Kasumi-1 (cell line): ENCODE measurements around the gene YDJC.
"Not testable (repeated sequence)": the region's sequence is repeated elsewhere in the genome, so short reads cannot be mapped to it uniquely, and the experiment has no call there.

Experiments
- DNase-seq, 2 experiments: peaks; one replicate each; lab custom pipeline; 2025; lab: John Stamatoyannopoulos, UW

The YDJC gene

DNA sequence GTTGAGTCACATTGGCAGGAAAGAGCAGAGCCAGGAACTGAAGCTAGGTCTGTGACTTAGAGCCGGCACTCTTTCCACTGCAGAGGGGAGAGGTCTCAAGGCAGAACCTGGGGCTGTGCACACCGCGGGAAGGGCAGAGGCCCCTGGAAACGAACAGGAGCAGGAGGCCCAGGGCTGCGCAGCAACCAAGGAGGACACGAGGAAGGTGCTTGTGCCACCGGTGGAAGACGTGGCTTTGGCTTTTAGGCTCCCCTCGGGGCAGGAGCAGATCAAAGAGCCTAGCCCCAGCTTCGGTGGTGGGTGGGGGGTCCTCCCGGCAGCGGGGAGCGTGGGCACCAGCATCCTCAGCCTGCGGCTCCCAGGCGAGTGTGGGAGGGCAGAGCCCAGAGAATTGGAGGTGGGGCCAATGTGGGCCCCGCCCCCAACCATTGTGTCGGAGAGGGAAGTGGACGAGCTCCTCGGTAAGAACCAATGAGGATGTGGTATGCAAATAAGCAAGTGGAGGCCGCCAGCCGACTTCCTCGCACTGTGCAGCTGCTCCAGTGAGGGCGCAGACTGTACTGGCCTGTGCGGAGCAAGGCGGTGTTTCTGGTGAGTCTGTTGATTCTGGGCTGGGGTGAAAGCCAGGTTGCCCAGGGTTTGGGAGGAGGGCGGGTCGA lies 2.5 kb upstream of the YDJC start, which contains the start of gene CCDC116:
CCDC116 (plus strand) TSS at position 524 of the 659 bp plus-strand sequence. CDS start 422 bp downstream, outside the sequence.
- DNase-seq = peak; percentile 87 to 90

DNA sequence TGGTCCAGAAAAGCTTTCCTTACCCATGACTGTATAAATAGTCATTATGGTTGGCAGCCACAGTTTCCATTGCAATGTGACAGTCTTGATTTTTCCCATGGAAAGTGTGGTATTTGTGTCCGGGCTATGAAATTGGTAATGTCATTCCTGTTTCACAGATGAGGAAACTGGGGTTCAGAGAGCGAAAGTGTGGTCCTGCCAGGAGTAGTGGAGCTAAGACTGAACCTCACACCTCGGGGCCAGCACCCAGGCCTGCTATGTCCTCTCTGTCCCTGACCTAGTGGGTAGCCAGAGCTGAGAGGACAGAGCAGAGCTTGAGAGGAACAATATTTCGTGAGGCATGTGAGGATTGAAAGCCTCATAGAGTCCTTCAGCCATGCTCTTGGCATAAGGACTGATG lies 1.2 kb upstream of the YDJC start:
- DNase-seq = no peak

DNA sequence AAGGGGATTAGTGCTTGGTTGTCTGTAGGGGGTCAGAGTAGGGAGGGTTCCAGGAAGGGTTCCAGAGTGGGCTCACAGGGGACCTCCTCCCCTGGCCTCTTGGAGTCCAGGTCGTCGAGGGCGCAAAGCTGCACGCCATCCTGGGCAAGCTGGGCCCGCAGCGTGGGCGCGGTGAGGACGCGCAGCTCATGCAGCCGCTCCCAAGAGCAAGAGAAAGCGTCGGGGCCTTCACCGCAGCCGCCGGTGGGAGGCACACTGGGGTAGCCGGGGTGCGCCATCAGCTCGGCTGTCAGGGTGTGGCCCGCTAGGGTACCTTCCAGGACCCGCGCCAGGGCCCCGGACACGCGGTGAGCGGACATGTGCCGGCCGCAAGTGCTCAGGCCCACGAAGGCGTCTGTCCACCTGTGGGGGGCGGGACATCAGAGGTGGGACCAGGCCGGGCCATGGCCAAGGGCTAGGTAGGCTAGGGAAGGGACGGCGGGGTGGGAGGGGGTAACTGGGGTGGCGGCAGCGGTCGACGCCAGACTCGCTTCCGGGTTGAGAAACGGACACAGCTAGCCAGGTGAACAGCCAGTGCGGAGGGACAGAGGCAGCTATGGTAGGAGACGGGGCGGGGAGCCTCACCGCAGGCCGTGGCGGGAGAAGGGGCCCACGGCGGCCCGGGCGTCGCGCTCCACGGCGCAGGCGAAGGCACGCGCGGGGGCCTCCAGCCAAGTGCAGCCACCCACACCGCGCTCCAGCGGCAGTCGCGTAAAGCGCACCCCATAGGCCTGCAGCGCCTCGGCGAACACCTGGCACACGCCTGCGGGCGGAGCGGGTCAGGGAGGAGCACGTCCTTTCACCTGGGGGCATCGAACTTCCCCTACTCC lies 1.2 kb downstream of the YDJC start:
- DNase-seq = no peak

DNA sequence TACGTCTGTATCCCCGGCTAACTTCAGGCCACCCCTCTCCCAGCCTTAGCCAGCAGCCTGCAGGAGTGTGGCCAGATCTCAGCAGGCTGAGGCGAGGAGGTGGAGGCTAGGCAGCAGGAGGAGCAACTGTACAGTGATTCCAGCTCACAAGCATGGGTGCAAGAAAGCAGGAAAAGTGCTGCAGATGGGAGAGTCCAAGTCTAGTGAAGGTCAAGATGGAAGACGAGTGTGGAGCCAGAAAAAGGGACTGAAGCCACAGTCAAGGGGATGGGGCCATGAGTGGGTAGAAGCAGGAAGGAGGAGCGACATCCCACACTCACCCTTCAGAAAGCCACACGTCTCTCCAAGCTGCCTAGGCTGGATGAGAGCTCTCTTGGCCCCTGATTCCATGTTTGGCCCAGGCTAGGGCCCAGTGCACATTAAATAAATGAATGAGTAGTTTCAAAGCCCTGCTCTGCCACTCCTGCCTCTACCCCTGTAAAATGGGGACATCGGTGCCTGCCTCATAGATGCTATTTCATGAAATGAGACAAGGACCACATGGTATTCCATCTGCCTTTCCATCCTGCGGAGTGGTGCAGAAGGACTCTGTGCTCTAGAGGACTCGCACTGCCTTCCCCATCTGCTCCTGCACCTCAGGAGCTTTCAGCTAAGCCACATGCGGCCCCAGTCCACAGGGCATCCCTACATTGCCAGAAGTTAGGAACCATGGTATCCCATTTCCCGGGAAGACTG lies 2.9 kb downstream of the YDJC start:
- DNase-seq = no peak

DNA sequence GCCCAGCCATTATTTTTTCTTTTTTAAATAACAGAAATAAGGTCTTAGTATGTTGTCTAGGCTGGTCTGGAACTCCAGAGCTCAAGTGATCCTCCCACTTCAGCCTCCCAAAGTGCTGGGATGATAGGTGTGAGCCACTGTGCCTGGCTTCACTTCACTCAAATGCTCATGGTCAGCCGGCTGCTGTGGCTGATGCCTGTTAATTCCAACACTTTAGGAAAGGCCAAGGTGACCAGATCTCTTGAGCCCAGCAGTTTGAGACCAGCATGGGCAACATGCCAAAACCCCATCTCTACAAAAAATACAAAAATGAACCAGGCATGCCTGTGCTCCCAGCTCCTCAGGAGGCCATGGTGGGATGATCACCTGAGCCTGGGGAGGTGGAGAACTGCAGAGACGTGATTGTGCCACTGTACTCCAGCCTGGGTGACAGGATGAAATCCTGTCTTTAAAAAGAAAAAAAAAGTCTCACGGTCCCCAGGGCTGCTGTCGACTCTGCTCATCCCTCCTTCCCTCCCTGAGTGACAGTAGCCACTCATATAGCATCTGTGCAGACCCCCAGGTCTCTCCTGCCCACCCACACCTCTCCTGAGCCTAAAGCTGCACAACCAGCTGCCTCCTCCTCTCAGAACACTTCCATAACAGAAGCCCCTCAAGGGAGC lies 3.6 kb downstream of the YDJC start:
- DNase-seq = peak in 1 of 2 experiments; percentile 9

DNA sequence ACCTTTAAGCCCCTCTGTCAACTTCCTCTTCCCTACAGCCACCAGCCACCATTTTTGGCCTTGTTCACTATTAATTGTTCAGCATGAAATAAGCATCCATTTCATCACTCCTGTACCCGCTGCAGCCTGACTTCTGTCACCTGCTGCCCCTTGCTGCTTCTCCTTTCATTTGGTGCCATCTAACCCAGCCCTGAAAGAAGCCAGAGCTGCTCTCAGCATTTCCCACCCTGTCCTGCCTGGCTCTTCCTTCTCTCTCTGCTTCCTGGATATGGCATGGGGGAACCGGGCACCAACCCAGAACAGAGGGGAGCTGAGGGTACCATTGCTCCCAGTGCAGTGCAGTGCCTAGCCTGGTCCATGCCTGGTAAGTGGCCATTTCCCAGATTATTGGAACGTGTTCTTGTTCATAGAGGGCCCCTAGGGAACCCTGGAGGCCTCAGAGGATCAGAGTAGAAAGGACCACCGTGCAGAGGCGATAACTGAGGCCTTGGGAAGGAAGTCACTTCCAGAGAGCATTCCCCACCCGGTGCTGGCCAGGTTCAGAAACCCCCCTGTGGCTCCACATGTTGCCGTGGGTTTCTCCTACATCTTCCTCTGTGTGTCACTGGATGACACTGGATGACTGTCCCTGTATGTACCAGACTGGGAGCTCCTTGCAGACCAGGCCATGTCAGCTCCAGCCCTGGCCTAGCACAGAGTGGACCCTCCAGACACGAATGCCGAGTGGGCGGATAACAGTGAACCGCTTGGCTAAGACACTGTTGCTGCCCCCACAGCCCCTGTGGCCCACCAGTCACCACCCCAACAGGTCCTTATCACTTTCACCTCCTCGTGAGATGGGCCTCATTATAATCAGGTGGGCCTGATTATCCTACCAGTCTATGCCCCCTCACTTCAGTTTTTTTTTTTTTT lies 4.7 kb downstream of the YDJC start:
- peak in 1 of 2 experiments; percentile 34 for DNase-seq

DNA sequence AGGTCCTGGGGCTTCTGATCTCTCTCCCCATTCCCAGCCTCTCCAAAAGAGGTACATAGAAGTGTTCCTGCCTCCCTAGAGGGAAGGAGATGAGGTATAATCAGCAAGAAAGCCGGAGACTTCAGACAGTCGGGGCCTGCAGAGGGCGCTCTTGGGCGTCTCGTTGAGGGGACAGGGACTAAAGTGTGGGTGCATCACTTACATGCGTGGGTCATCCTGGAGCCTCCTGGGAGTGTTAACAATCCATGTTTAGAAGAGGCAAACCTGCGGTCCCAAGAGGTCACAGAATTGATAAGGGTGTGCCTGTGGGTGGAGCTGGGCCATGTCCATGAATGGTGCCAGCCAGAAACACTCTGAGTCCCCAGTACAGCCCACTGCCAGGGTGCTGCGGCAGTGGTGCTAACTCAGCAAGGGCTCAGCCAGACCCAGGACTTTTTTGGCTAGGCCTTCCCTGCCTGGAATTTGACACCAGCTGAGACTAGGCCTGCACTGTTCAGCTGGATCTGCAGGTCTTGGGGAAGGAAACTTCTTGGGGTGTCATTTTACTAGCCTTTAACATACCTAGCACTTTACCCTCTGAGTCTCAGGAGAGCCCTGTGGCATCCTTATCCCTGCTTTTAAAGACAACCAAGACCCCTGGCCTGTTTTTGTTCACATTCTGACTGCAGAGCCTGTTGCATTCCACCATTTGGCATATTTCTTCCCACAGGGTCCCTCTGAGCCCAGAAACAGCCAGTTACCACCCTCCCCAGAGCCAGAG lies 5.5 kb downstream of the YDJC start:
- peak; percentile 36 to 47 for DNase-seq

DNA sequence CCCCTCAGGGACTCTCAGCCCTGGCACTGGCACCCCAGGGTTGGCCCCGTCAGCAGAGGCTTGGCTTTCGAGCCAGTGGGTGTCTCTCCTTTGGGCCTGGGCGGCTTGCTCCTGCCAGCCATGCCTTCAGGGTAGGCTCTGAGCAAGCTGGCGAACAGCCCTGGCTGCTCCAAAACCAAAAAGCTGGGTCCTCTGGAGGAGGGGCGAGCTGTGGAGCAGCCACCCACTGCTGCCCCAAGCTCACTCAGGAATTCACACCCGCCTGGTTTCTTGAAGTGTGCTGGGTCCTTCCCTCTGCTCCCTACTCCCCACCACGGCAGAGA lies 6.2 kb downstream of the YDJC start:
- no peak for DNase-seq

DNA sequence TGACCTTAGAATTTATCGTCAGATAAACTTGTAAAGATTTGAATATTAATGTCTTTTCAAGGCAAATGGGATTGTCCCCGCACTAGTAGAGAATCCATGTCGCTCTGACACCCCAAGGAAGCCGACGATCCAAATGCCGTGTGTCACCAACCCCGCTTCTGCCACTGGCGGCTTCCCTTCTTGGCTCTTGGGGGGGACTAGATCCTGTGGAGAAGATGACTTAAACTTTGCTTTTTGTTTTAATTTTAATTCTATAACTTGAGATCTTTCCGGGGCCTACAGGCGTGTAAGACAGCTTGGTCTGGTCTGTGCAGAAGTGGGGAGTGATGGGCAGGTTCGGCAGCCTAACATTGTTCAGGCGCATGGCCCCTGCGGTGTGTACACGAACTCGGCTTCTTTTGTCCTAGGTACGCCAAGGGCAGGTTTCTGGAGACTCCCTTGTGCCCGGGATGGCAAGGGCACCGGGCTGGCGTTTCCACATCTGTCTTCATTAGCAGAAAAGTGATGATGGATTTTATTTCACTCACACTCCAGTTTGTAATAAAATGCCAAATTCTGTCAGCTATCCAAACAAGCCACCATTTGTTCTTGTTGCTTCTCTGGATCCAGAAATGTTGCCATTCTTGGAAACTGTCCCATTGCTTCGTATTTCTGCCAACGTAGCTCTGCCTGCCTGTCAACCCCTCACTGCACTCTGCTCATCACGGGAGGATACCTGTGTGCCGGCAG lies 6.7 kb downstream of the YDJC start:
- no peak for DNase-seq

DNA sequence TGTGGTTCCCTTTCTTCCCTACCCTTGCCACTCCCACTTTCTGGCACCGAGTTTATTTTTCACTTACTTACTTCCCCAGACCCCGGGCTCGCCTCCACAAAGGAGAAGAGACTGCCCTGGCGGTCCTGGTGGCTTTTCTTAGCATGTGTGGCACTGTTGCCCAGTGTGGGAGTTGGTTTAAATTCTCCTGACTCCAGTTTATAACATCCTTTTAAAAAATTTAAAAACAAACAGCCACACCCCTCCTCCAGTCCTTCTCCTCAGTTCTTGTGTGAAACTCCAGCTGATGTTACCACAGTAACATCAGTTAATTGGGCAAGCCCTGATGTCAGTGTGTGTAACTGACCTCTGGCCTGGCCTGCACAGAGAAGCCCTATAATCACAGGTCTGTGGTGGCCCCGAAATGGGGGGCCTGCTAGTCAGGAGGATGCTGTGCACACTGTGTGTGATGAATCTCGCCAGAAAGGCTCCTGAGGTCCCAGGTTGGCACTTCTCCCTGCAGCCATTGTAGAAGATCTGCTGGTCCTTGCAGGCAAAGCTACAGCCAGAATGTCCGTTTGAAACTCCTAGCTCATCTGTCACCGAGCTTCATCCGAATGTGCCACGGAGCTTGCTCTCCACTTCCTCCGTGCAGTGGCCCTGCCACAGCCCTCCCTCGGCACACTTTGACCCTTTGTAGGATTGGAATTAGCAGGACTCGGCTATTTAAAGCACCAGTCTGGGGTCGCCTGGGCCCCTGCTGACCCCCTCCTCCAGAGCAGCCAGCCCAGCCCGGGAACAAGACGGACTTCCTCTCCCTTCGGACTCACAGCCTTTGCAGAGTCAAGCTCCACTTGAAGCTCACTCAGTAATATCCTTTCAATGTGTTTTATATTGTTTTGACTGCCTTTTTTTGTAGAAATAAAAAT lies 7.6 kb downstream of the YDJC start:
- peak; percentile 51 to 74 for DNase-seq

DNA sequence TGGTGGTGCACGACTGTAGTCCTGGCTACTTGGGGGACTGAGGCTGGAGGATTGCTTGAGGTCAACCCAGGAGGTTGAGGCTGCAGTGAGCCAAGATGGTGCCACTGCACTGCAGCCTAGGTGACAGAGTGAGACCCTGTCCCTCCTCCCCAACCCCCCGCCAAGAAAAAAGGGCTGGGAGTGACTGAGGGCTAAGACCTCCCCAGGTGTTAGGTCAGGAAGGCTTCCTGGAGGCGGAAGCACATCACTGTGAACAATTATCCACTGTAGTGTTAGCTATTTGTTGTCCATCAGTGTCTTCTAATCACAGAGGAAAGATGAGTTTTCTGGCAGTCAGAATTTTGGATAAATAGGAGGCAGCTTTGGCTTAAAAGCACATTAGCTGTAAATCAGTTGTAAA lies 8.8 kb downstream of the YDJC start:
- DNase-seq = no peak

DNA sequence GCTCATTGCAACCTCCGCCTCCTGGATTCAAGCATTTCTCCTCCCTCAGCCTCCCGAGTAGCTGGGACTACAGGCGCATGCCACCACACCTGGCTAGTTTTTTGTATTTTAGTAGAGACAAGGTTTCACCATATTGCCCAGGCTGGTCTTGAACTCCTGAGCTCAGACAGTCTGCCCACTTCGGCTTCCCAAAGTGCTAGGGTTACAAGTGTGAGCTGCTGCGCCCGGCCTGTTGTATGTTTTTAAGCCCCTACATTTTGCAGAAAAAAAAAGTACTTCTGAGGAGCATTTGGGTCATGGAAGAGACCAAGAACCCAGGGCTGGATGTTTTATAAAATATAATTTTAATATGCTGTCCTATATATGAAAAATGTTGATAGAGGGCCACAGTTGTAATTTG lies 12.5 kb downstream of the YDJC start:
- DNase-seq = not testable (repeated sequence)

DNA sequence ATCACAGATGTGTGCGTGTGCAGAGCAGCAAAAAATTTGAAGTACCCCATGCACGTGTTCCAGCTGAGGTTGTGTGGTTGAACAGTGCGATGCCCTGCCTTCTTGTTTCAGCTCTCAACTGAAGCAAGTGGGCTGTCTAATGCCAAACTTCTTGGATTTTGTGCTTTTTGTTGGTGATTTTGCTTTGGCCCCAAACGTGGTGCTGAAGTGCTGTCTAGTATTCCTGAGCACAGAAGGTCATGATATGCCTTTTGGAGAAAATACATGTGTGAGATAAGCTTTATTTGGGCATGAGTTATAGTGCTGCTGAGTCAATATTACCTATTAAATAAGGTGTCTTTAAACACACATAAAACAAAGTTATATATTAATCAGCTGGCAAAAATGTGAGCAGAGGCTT lies 14.1 kb downstream of the YDJC start:
- DNase-seq = no peak

DNA sequence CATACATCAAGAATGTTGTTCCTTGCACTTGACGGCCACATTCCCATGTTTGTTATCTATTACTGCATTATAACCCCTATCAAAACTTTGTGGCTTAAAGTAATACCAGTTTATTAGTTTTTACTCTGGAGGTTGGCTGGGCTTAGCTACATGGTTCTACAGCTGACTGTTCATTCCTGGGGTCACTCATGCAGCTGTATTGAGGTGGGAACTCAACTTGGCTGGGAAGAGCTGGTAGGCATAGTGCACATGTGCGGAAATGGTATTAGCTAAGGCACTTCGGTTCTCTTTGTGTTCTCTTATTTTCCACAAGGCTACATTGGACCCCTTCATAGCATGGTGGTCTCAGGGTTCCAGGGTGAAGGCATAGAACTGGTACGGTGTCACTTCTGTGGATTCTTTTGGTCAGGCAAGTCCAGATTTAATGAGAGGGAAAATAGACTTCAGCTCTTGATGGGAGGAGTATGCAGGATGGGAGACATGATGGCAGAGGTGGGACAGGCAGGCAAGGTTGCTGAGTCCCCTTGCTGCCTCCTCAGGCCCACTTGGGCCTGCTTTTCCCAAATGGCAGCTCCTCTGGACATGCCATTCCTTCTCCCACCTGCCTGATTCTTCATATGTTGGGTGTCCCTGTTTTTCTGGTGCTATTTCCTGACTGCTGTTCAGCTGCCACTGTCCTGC lies 16.1 kb downstream of the YDJC start:
- DNase-seq = no peak

DNA sequence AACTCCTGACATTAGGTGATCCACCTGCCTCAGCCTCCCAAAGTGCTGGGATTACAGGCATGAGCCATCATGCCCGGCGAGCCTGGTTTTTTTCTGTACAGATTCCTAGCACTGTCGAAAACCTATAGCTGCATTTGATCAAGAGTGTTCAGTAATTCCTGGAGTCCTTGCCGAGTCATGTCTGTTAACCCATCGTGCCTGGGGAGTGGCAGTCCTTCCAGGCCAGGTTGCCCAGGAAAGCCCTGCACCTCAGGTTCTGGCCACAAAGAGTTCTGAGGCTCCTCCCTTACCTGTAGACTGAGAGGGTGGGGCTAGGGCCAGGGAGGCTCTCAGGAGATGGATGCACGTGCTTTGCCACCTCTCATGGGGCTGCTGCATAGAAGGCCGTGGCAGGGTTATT lies 17.0 kb downstream of the YDJC start:
- DNase-seq = no peak

DNA sequence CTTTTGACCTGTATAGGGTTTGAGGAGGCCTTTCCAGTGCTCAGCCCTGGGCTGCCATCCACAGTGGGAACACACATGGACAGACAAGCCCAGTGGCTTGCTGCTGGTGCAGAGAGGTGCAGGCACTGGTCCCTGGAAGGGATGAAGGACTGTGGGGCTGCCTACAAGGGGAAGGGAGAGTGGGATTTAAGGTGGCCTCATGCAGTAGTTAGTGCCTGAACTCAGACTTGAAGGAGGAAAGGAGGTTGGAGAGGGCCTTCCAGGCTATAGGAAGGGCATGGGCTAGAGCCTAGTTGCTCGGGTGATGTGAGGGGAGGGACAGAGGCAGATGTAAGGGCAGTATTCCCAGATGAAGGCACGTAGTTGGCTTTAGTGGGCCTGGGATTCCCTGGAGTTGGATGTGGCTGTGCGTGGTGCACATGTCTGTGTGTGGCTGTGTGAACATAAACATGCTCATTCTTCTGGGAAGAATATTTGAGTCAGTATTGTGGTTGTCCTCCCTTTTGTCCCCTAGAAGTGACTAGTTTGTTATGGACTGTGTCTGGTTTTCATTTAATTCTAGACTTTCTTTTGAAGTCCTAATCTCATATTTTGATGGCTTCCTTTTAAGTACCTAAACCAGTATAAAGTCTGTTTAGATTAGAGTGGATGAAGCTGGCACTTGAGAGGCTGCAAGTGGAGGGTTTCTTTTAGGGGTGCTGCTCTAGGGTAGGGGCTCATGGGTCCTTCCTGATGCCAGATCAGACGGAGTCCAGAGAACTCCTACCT lies 18.4 kb downstream of the YDJC start:
- no peak for DNase-seq

DNA sequence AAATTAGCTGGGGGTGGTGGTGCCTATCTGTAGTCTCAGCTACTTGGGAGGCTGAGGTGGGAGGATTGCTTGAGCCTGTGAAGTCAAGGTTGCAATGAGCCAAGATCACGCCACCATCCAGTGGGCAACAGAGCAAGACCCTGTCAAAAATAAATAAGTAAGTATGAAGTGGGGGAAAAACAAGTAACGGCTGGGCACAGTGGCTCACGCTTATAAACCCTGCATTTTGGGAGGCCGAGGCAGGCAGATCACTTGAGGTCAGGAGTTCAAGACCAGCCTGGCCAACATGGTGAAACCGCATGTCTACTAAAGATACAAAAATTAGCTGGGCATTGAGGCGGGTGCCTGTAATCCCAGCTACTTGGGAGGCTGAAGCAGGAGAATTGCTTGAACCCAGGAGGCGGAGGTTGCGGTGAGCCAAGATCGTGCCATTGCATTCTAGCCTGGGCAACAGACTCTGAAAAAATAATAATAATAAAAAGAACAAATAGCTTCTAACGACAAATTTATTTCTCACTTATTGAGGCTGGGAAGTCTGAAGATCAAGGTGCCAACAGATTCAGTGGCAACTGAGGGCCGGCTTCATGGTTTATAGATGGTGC lies 20.2 kb downstream of the YDJC start:
- DNase-seq = not testable (repeated sequence)
